Endothelial cell of umbilical vein (primary cell): ENCODE data around the gene C16orf86. TPM values are rescaled to one million over a fixed set of nuclear protein-coding genes. Genes with fewer than 3 reads are reported as not detected.

Experiments used
- BruUV-seq: library from RNA; stranded (reverse); fragments of 400-500 nt; replicated peaks from 2 replicates; lab custom pipeline; 2021; lab: Mats Ljungman, UMichigan
- CTCF ChIA-PET: fragments of 300-600, 350-600 bp; sonication (Branson Sonifier 250); formaldehyde crosslinking; loops from one replicate; lab custom pipeline; 2021; ENCODE audit warnings: antibody characterized with exemption, inconsistent platforms; lab: Charles Lee
- POLR2A ChIA-PET: fragments of 300-600, 350-600 bp; sonication (Branson Sonifier 250); formaldehyde crosslinking; loops from one replicate; lab custom pipeline; 2021; ENCODE audit warnings: antibody characterized with exemption, inconsistent platforms; lab: Charles Lee
- DNase-seq: peaks from one replicate; pipeline ENCODE4 v3.0.0-alpha.2; 2011; ENCODE audit warnings: low read depth, low spot score
- FAIRE-seq: peaks from 2 replicates; lab custom pipeline; 2011; peaks lifted over from hg19 to GRCh38; lab: Jason Lieb, UNC
- H2AFZ ChIP-seq: 2 replicates; pipeline ENCODE4 v1.6.0; 2012; ENCODE audit warnings: low read depth, low read length, control low read depth, inconsistent platforms
- H3K27ac ChIP-seq: 2 replicates; pipeline ENCODE4 v1.5.1; 2011; ENCODE audit warnings: low read depth, mild to moderate bottlenecking, control low read depth, low read length, moderate library complexity; ENCODE audit not compliant: insufficient read depth
- H3K27me3 ChIP-seq, 2 experiments: 2 replicates each; pipeline versions ENCODE4 v1.6.0 to v1.6.1; 2011; ENCODE audit warnings: low read length in 2 of 2, mixed read lengths in 1 of 2; ENCODE audit not compliant: control insufficient read depth in 2 of 2, insufficient read depth in 2 of 2
- H3K36me3 ChIP-seq, 2 experiments: 2 replicates in 1 of 2; 3 replicates in 1 of 2; pipeline ENCODE4 v1.5.1; 2011; ENCODE audit warnings: low read length in 2 of 2, mild to moderate bottlenecking in 1 of 2, moderate library complexity in 1 of 2; ENCODE audit not compliant: control insufficient read depth in 2 of 2, insufficient read depth in 2 of 2; ENCODE audit errors: extremely low read depth in 1 of 2
- H3K4me1 ChIP-seq: 3 replicates; pipeline ENCODE4 v1.5.1; 2011; ENCODE audit warnings: mild to moderate bottlenecking, low read length; ENCODE audit not compliant: control insufficient read depth, insufficient read depth; ENCODE audit errors: extremely low read depth
- H3K4me2 ChIP-seq: 2 replicates; pipeline ENCODE4 v1.6.1; 2011; ENCODE audit warnings: low read length, control low read depth, mixed read lengths; ENCODE audit not compliant: insufficient read depth
- H3K4me3 ChIP-seq, 3 experiments: fragments of 200-600 bp in 1 of 3; sonication (generic), shearing (Covaris generic) in 1 of 3; replicated peaks in 1 of 3; 2 replicates each; pipeline ENCODE4 v1.5.1; 2011 to 2016; ENCODE audit warnings: control low read depth in 3 of 3, low read length in 3 of 3, mild to moderate bottlenecking in 2 of 3, inconsistent platforms in 1 of 3, low read depth in 1 of 3, moderate library complexity in 1 of 3; ENCODE audit not compliant: insufficient read depth in 1 of 3
- H3K79me2 ChIP-seq: 2 replicates; pipeline ENCODE4 v1.6.0; 2012; ENCODE audit warnings: low read length, inconsistent platforms; ENCODE audit not compliant: control insufficient read depth, insufficient read depth
- H3K9ac ChIP-seq: replicated peaks from 2 replicates; pipeline ENCODE3; 2011; ENCODE audit warnings: low read length, control low read depth; ENCODE audit not compliant: insufficient read depth; ENCODE audit errors: extremely low read depth
- H3K9me1 ChIP-seq: replicated peaks from 3 replicates; pipeline ENCODE4 v1.6.0; 2011; ENCODE audit warnings: mild to moderate bottlenecking, low read length; ENCODE audit not compliant: control insufficient read depth, insufficient read depth; ENCODE audit errors: extremely low read depth
- H3K9me3 ChIP-seq: replicated peaks from 2 replicates; pipeline ENCODE4 v1.5.1; 2012; ENCODE audit warnings: low read length, inconsistent platforms; ENCODE audit not compliant: control insufficient read depth, insufficient read depth
- H4K20me1 ChIP-seq: replicated peaks from 2 replicates; pipeline ENCODE3; 2011; ENCODE audit warnings: mild to moderate bottlenecking, low read length; ENCODE audit not compliant: control insufficient read depth, insufficient read depth; ENCODE audit errors: extremely low read depth
- CTCF ChIP-seq, 2 donors: IDR thresholded peaks; 1 replicate in 1 of 2; 2 replicates in 1 of 2; pipeline ENCODE4 v1.5.1; 2011; ENCODE audit warnings: low read length in 2 of 2, mild to moderate bottlenecking in 2 of 2, moderate library complexity in 2 of 2, control low read depth in 1 of 2, inconsistent platforms in 1 of 2, low read depth in 1 of 2; ENCODE audit not compliant: insufficient read depth in 1 of 2; ENCODE audit errors: extremely low read depth in 1 of 2
- EZH2 ChIP-seq: IDR thresholded peaks from 2 replicates; pipeline ENCODE4 v1.6.1; 2012; ENCODE audit warnings: borderline replicate concordance, low read depth, mild to moderate bottlenecking, moderate library complexity, low read length, inconsistent platforms; ENCODE audit not compliant: severe bottlenecking
- FOS ChIP-seq: IDR thresholded peaks from 2 replicates; pipeline ENCODE4 v1.6.1; 2011; ENCODE audit warnings: mild to moderate bottlenecking, low read length, moderate library complexity, borderline replicate concordance; ENCODE audit not compliant: insufficient read depth
- GATA2 ChIP-seq: IDR thresholded peaks from 2 replicates; pipeline ENCODE4 v1.7.0; 2011; ENCODE audit warnings: low read depth, mild to moderate bottlenecking, moderate library complexity, mixed read lengths, low read length; ENCODE audit not compliant: insufficient read length, insufficient read depth
- JUN ChIP-seq: IDR thresholded peaks from 2 replicates; pipeline ENCODE4 v1.6.1; 2011; ENCODE audit warnings: borderline replicate concordance, low read depth; ENCODE audit not compliant: insufficient read length, insufficient read depth
- MAX ChIP-seq: IDR thresholded peaks from 2 replicates; pipeline ENCODE4 v1.6.1; 2011; ENCODE audit not compliant: insufficient read depth, insufficient read length
- MYC ChIP-seq: IDR thresholded peaks from one replicate; pipeline ENCODE4 v1.6.1; 2011; ENCODE audit warnings: mild to moderate bottlenecking, low read depth, low read length
- POLR2A ChIP-seq: IDR thresholded peaks from 2 replicates; pipeline ENCODE4 v1.6.1; 2012; ENCODE audit warnings: low read depth, mild to moderate bottlenecking, control low read depth, low read length
- POLR2AphosphoS5 ChIP-seq: IDR thresholded peaks from 2 replicates; pipeline ENCODE4 v1.6.1; 2012; ENCODE audit warnings: low read depth, mild to moderate bottlenecking, control low read depth, low read length, moderate library complexity; ENCODE audit not compliant: insufficient read depth
- dilution Hi-C: fragments of 300-500 bp; cut with MboI; formaldehyde crosslinking; loops from one replicate; pipeline ENCODE4 v1.15.0; 2019; ENCODE audit warnings: low sequenced_read_pairs; ENCODE audit not compliant: extremely low pct_ligation_motif_present
- intact Hi-C: fragments of 100-400 bp; cut with micrococcal nuclease; formaldehyde crosslinking; loops from one replicate; pipeline ENCODE4 v1.10.0; 2022
- polyA plus RNA-seq, 4 experiments: library from polyadenylated mRNA; depleted of rRNA in 3 of 4; stranded (reverse) in 3 of 4; unstranded in 1 of 4; fragments of >200 nt; gene quantifications; 2 replicates each; pipeline versions ENCODE4 v1.2.1 to v1.2.3, GENCODE V29; 2011 to 2012; ENCODE audit warnings: missing spikeins in 1 of 4
- total RNA-seq: library from RNA; stranded (reverse); gene quantifications from 2 replicates; pipeline ENCODE4 v1.2.3, GENCODE V29; 2021

The C16orf86 gene
- total and polyA plus RNA-seq, 2 donors (not counting 3 experiments of a cell fraction or from before 2014, with no cell fraction given), result 0.62 to 0.98 TPM

DNA sequence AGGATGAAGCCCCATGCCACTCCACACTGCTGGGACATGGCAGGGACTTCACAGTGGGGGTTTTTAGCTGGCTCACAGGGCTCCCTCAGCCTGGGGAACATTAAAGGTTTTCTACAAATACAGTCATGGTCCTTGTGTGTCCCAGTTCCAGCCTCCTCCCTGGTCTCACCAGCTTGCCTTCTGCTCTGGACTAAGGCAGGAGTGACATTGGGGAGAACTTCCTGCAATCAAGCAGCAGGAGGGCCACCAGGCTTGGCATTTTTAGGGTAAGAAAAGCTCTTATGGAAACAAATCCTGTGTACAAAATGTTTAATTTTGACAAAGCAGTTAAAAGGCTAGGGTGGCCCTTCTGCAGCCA lies 4.0 kb upstream of the C16orf86 start:
- H3K9me3 ChIP-seq, result no peaks in the 10 kb centered on the region
- no peaks in the 10 kb centered on the region for H4K20me1 ChIP-seq
- POLR2A ChIA-PET, result no interaction called here
- DNase-seq (no peak), FAIRE-seq (no peak)
- H3K9me1 ChIP-seq, result no peaks in the 10 kb centered on the region
- BruUV-seq, result no TSS peak
- H3K27ac ChIP-seq, result no peak overlapping the region
- TF ChIP-seq MYC (no peak), MAX (no peak), POLR2A (no peak), FOS (no peak), JUN (no peak), CTCF (IDR thresholded peaks at IDR 0.05; ENCODE audit: extremely low read depth in 1 of 2, insufficient read depth in 1 of 2, low read depth in 1 of 2, low read length in 2 of 2) (no peak), GATA2 (no peak), POLR2AphosphoS5 (no peak), EZH2 (no peak)
- H2AFZ ChIP-seq, result no peak overlapping the region
- H3K4me1 ChIP-seq, result peaks cover 23% of the 10 kb centered on the region
- H3K4me2 ChIP-seq, result no peak overlapping the region
- CTCF ChIA-PET, result interaction anchor here (1.3 to 12.7 kb wide), 2 partner anchors 116 to 141 kb away, joined by 4 to 163 read pairs; no protein-coding TSS in a partner anchor
- no peak overlapping the region for H3K9ac ChIP-seq
- no peaks in the 10 kb centered on the region for H3K79me2 ChIP-seq
- intact Hi-C loops (no loop called here), dilution Hi-C loops (no loop called here)
- H3K36me3 ChIP-seq, result peaks cover 0 to 6% of the 10 kb centered on the region in 2 experiments
- no peaks in the 10 kb centered on the region for H3K27me3 ChIP-seq
- no peak overlapping the region for H3K4me3 ChIP-seq
